H1 (cell line): ENCODE results near the gene DDX11. TPM values are rescaled to one million over a fixed set of nuclear protein-coding genes. Genes with fewer than 3 reads are reported as not detected.
A peak's percentile ranks its signal among the peaks of the same experiment; 100 is the strongest.

ENCODE experiments used
- CTCF ChIA-PET: fragments of 300-600 bp; sonication (Branson Sonifier 250); formaldehyde crosslinking; loops from one replicate; lab custom pipeline; 2021; ENCODE audit not compliant: partially characterized antibody; lab: Charles Lee
- POLR2A ChIA-PET: fragments of 300-600 bp; sonication (Branson Sonifier 250); formaldehyde crosslinking; loops from one replicate; lab custom pipeline; 2021; ENCODE audit warnings: inconsistent platforms; ENCODE audit not compliant: partially characterized antibody; lab: Charles Lee
- DNase-seq, 2 experiments: peaks; one replicate each; pipeline versions ENCODE4 v3.0.0 to v3.0.0-alpha.2; 2010 to 2022; ENCODE audit warnings: low spot score in 2 of 2, low read depth in 1 of 2, mixed read lengths in 1 of 2
- FAIRE-seq: peaks from 2 replicates; lab custom pipeline; 2011; peaks lifted over from hg19 to GRCh38; lab: Jason Lieb, UNC
- H2AFZ ChIP-seq: 2 replicates; pipeline ENCODE4 v1.8.1; 2012; ENCODE audit warnings: low read length, inconsistent platforms
- H2AK5ac ChIP-seq: 2 replicates; pipeline ENCODE4 v1.6.1; 2013; ENCODE audit warnings: low read depth, low read length
- H2BK120ac ChIP-seq: replicated peaks from 2 replicates; pipeline ENCODE3; 2013; ENCODE audit warnings: low read depth, low read length, inconsistent platforms
- H2BK12ac ChIP-seq: 2 replicates; pipeline ENCODE4 v1.6.1; 2013; ENCODE audit warnings: low read depth, low read length
- H2BK15ac ChIP-seq: 2 replicates; pipeline ENCODE4 v1.6.1; 2013; ENCODE audit warnings: low read length
- H2BK20ac ChIP-seq: 2 replicates; pipeline ENCODE4 v1.6.1; 2013; ENCODE audit warnings: low read length
- H2BK5ac ChIP-seq: 2 replicates; pipeline ENCODE4 v1.6.1; 2013; ENCODE audit warnings: low read depth, low read length
- H3K14ac ChIP-seq: 2 replicates; pipeline ENCODE4 v1.6.1; 2013; ENCODE audit warnings: inconsistent platforms; ENCODE audit not compliant: insufficient read length
- H3K18ac ChIP-seq: 2 replicates; pipeline ENCODE4 v1.6.1; 2013; ENCODE audit warnings: low read length; ENCODE audit errors: extremely low read depth
- H3K23ac ChIP-seq: 2 replicates; pipeline ENCODE4 v1.6.1; 2013; ENCODE audit warnings: inconsistent platforms; ENCODE audit not compliant: insufficient read length
- H3K23me2 ChIP-seq: 2 replicates; pipeline ENCODE4 v1.6.1; 2013; ENCODE audit warnings: low read depth, low read length
- H3K27ac ChIP-seq: 2 replicates; pipeline ENCODE4 v1.6.1; 2011; ENCODE audit warnings: low read depth, low read length, inconsistent platforms
- H3K27me3 ChIP-seq, 4 experiments: replicated peaks in 1 of 4; 1 replicate in 1 of 4; 2 replicates in 3 of 4; pipeline versions ENCODE4 v1.6.1 to v1.8.1; 2011 to 2013; ENCODE audit warnings: low read length in 3 of 4, mild to moderate bottlenecking in 3 of 4, inconsistent platforms in 2 of 4, mixed read lengths in 2 of 4, moderate library complexity in 1 of 4; ENCODE audit not compliant: control insufficient read depth in 3 of 4, insufficient read depth in 3 of 4; ENCODE audit errors: extremely low read depth in 1 of 4
- H3K36me3 ChIP-seq, 4 experiments: 2 replicates each; pipeline versions ENCODE4 v1.6.1 to v1.8.1; 2011 to 2013; ENCODE audit warnings: mild to moderate bottlenecking in 4 of 4, low read length in 3 of 4, moderate library complexity in 2 of 4, control low read depth in 1 of 4, inconsistent platforms in 1 of 4; ENCODE audit not compliant: insufficient read depth in 4 of 4, control insufficient read depth in 2 of 4
- H3K4ac ChIP-seq: replicated peaks from 2 replicates; pipeline ENCODE3; 2013; ENCODE audit warnings: low read length, low read depth, mixed read lengths, inconsistent platforms; ENCODE audit not compliant: insufficient read length
- H3K4me1 ChIP-seq, 4 experiments: replicated peaks in 1 of 4; 1 replicate in 1 of 4; 2 replicates in 3 of 4; pipeline versions ENCODE4 v1.6.1 to v1.8.1; 2011 to 2013; ENCODE audit warnings: low read length in 3 of 4, inconsistent platforms in 2 of 4, mixed read lengths in 1 of 4; ENCODE audit not compliant: insufficient read depth in 4 of 4, control insufficient read depth in 3 of 4
- H3K4me2 ChIP-seq, 2 experiments: 2 replicates each; pipeline versions ENCODE4 v1.6.1 to v1.8.1; 2011 to 2013; ENCODE audit warnings: low read depth in 2 of 2, low read length in 2 of 2, control low read depth in 1 of 2, inconsistent platforms in 1 of 2, mild to moderate bottlenecking in 1 of 2; ENCODE audit not compliant: insufficient read depth in 1 of 2
- H3K4me3 ChIP-seq, 4 experiments: fragments of 200-600, 300-600 bp in 1 of 4; sonication (generic), shearing (Covaris generic), sonication (Bioruptor Twin) in 1 of 4; 2 replicates each; pipeline versions ENCODE4 v1.5.1 to v1.8.1; 2011 to 2016; ENCODE audit warnings: low read length in 4 of 4, low read depth in 3 of 4, control low read depth in 2 of 4, inconsistent platforms in 2 of 4, mild to moderate bottlenecking in 2 of 4, mixed read lengths in 1 of 4, moderate library complexity in 1 of 4; ENCODE audit not compliant: insufficient read depth in 2 of 4; ENCODE audit errors: extremely low read depth in 1 of 4
- H3K56ac ChIP-seq: replicated peaks from 2 replicates; pipeline ENCODE3; 2013; ENCODE audit warnings: low read depth, mild to moderate bottlenecking, mixed read lengths, low read length, inconsistent platforms; ENCODE audit not compliant: insufficient read length
- H3K79me1 ChIP-seq: 2 replicates; pipeline ENCODE4 v1.6.1; 2013; ENCODE audit warnings: low read depth, low read length, control low read depth
- H3K79me2 ChIP-seq, 2 experiments: 2 replicates each; pipeline versions ENCODE4 v1.6.1 to v1.8.1; 2012 to 2013; ENCODE audit warnings: low read length in 2 of 2, mild to moderate bottlenecking in 2 of 2, inconsistent platforms in 1 of 2; ENCODE audit not compliant: insufficient read depth in 2 of 2, control insufficient read depth in 1 of 2
- H3K9ac ChIP-seq, 4 experiments: replicated peaks in 1 of 4; 1 replicate in 1 of 4; 2 replicates in 3 of 4; pipeline versions ENCODE4 v1.6.1 to v1.8.1; 2011 to 2013; ENCODE audit warnings: low read depth in 3 of 4, low read length in 3 of 4, control low read depth in 2 of 4, mild to moderate bottlenecking in 2 of 4, moderate library complexity in 2 of 4, inconsistent platforms in 1 of 4; ENCODE audit errors: extremely low read depth in 1 of 4
- H3K9me3 ChIP-seq, 2 experiments: 2 replicates each; pipeline versions ENCODE4 v1.6.1 to v1.8.1; 2012 to 2013; ENCODE audit warnings: mild to moderate bottlenecking in 2 of 2, moderate library complexity in 2 of 2, control low read depth in 1 of 2, inconsistent platforms in 1 of 2, low read depth in 1 of 2, low read length in 1 of 2, mixed read lengths in 1 of 2; ENCODE audit not compliant: insufficient read depth in 2 of 2
- H4K20me1 ChIP-seq, 2 experiments: replicated peaks in 1 of 2; 2 replicates each; pipeline versions ENCODE3 to v1.8.1; 2011 to 2013; ENCODE audit warnings: inconsistent platforms in 2 of 2, low read length in 2 of 2, mild to moderate bottlenecking in 1 of 2; ENCODE audit not compliant: insufficient read depth in 2 of 2, control insufficient read depth in 1 of 2
- H4K5ac ChIP-seq: 2 replicates; pipeline ENCODE4 v1.6.1; 2013; ENCODE audit warnings: low read length, low read depth, mixed read lengths, inconsistent platforms; ENCODE audit not compliant: insufficient read length
- H4K8ac ChIP-seq: 2 replicates; pipeline ENCODE4 v1.8.0; 2013; ENCODE audit warnings: mild to moderate bottlenecking, moderate library complexity, low read length, inconsistent platforms; ENCODE audit not compliant: insufficient read depth; ENCODE audit errors: extremely low read depth
- H4K91ac ChIP-seq: replicated peaks from 2 replicates; pipeline ENCODE3; 2013; ENCODE audit warnings: low read length, mixed read lengths, inconsistent platforms; ENCODE audit not compliant: insufficient read length
- ASH2L ChIP-seq: fragments of 200-600, 300-600 bp; sonication (generic); IDR thresholded peaks from one replicate; pipeline ENCODE4 v1.7.1; 2017; ENCODE audit warnings: low read length
- EGR1 ChIP-seq: IDR thresholded peaks from 2 replicates; pipeline ENCODE4 v1.6.1; 2011; ENCODE audit warnings: low read depth, low read length, borderline replicate concordance
- EP300 ChIP-seq, 2 experiments: IDR thresholded peaks; 1 replicate in 1 of 2; 2 replicates in 1 of 2; pipeline ENCODE4 v1.6.1; 2011 to 2012; ENCODE audit warnings: low read depth in 2 of 2, low read length in 2 of 2, mild to moderate bottlenecking in 2 of 2, borderline replicate concordance in 1 of 2, inconsistent platforms in 1 of 2, moderate library complexity in 1 of 2
- KDM4A ChIP-seq: IDR thresholded peaks from one replicate; pipeline ENCODE4 v1.7.1; 2012; ENCODE audit warnings: low read depth, mild to moderate bottlenecking, moderate library complexity, low read length, inconsistent platforms; ENCODE audit not compliant: severe bottlenecking
- RAD21 ChIP-seq, 2 experiments: IDR thresholded peaks in 1 of 2; conservative IDR thresholded peaks in 1 of 2; 2 replicates each; pipeline ENCODE4 v1.6.1; 2011; ENCODE audit warnings: low read depth in 2 of 2, low read length in 2 of 2, improper control_type of control experiment in 1 of 2, inconsistent platforms in 1 of 2, mild to moderate bottlenecking in 1 of 2, moderate library complexity in 1 of 2
- SIRT6 ChIP-seq: IDR thresholded peaks from one replicate; pipeline ENCODE4 v1.7.1; 2012; ENCODE audit warnings: low read length, inconsistent platforms
- TAF1 ChIP-seq: IDR thresholded peaks from 2 replicates; pipeline ENCODE4 v1.6.1; 2011; ENCODE audit warnings: mild to moderate bottlenecking, low read depth, low read length
- WGBS, 2 experiments: shearing (Covaris generic) in 1 of 2; methylation state at CpG; one replicate each; pipeline versions ENCODE4 v1.1.6 to v1.1.7; 2013 to 2015; ENCODE audit warnings: low lambda C conversion rate in 2 of 2, mixed read lengths in 2 of 2, inconsistent platforms in 1 of 2, low coverage in 1 of 2, missing lambda C conversion rate in 1 of 2; ENCODE audit not compliant: insufficient replicate concordance in 2 of 2, insufficient coverage in 1 of 2, insufficient read length in 1 of 2; ENCODE audit errors: extremely low coverage in 1 of 2, missing lambda C conversion rate in 1 of 2; 5-methylcytosine and 5-hydroxymethylcytosine counted together
- polyA plus RNA-seq, 7 experiments: library from polyadenylated mRNA; depleted of rRNA in 3 of 7; stranded (reverse) in 5 of 7; unstranded in 2 of 7; fragments of >200 nt in 5 of 7; fragments of 200-250 nt in 2 of 7; gene quantifications; 1 replicate in 5 of 7; 2 replicates in 1 of 7; 4 replicates in 1 of 7; pipeline versions ENCODE4 v1.2.1 to v1.2.3, GENCODE V29; 2011 to 2013; ENCODE audit warnings: missing spikeins in 2 of 7, mixed read lengths in 2 of 7
- total RNA-seq: library from RNA; stranded (reverse); fragmentation: NEBNext Ultra II Directional; extraction: Animal tissue kit (Norgen Biotek cat#: 25700); gene quantifications from 2 replicates; pipeline ENCODE4 v1.2.1, GENCODE V29; 2021

Gene DDX11
- total and polyA plus RNA-seq, 2 of the 8 experiments (the other 6 are each of a cell fraction or from before 2014, with no cell fraction given), result 61.6 to 141 TPM

DNA sequence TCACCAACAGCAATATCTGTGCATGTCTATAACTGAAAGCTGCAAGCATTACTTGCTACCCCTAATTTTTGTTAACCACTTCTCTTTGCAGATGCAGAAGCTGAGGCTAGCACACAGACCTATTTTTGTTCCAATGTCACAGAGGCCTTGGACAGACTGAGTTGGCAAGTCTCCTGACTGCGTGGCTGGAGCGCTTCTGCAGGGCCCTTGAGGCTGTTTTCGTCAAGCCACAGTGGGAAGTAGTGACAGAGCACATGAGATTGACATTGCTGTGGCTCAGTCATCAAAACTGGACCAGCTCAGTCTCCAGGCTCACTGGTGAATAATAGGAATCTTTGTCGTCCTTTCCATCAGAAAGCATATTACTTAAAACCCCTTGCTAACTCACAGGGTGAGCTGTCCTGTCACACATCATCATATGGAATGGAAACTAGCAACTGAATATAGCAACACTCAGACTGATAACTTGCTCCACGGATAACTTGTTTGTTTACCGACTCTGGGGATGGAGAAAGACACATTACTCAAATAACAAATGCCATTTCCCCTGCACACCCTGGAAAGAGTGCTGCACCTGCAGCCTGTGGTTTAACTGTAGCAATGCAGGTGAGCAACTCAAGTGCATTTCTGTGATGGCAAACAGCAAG, 43.6 kb upstream of the DDX11 start:
- Histone ChIP-seq H4K91ac (no peak overlapping the region), H3K79me2 (no peaks in the 10 kb centered on the region), H2BK15ac (no peak overlapping the region), H3K4me2 (no peak overlapping the region), H3K27ac (no peak overlapping the region), H3K79me1 (no peaks in the 10 kb centered on the region), H2BK20ac (no peak overlapping the region), H3K23ac (no peak overlapping the region), H3K14ac (no peak overlapping the region), H2AK5ac (no peak overlapping the region)
- CTCF ChIA-PET, result no interaction called here
- TF ChIP-seq EP300 (IDR thresholded peaks at IDR 0.05; ENCODE audit: borderline replicate concordance in 1 of 2, low read depth in 2 of 2, low read length in 2 of 2), result no peak
- TF ChIP-seq KDM4A, result no peak
- no peak for TF ChIP-seq SIRT6
- no peak for TF ChIP-seq EGR1
- no peak for TF ChIP-seq TAF1
- TF ChIP-seq ASH2L, result no peak
- TF ChIP-seq RAD21 (IDR thresholded peaks at IDR 0.05 in 1 of 2, conservative IDR thresholded peaks at IDR 0.05 in 1 of 2; ENCODE audit: low read depth in 2 of 2, low read length in 2 of 2), result no peak
- TF ChIP-seq, all 59 proteins: peak for 0
- FAIRE-seq, result no peak
- Histone ChIP-seq H3K23me2 (no peaks in the 10 kb centered on the region; the same call in 1 of the 2 replicates), H4K20me1 (no peaks in the 10 kb centered on the region), H3K4me1 (no peaks in the 10 kb centered on the region), H3K36me3 (no peaks in the 10 kb centered on the region), H3K4ac (no peak overlapping the region), H3K18ac (no peak overlapping the region), H2BK12ac (no peak overlapping the region), H3K27me3 (no peaks in the 10 kb centered on the region), H4K8ac (no peak overlapping the region), H3K9me3 (no peaks in the 10 kb centered on the region; a peak in 1 of 4 replicates), H3K56ac (no peak overlapping the region), H2BK5ac (no peak overlapping the region), H3K4me3 (no peak overlapping the region), H4K5ac (no peak overlapping the region), H2BK120ac (no peak overlapping the region), H2AFZ (no peak overlapping the region), H3K9ac (no peak overlapping the region)
- WGBS, 2 experiments, result 86% methylated on average over 6 of the region's 6 CpGs; no CpG with 5 or more reads in 1 of the 2 experiments
- DNase-seq, result peak in 1 of 2 experiments; percentile 35
- POLR2A ChIA-PET, result interaction anchor here (1.4 kb wide), 1 partner anchor 10 kb away, joined by 3 read pairs; no protein-coding TSS in a partner anchor
